Testis (tissue), 2 donors: ENCODE results near the gene KRTAP4-9.
"Not testable (repeated sequence)": the region's sequence is repeated elsewhere in the genome, so short reads cannot be mapped to it uniquely, and the experiment has no call there.

ENCODE experiments used
- CTCF ChIP-seq, 3 experiments: fragments of 450-650 bp in 2 of 3; fragments of 200-600 bp in 1 of 3; sonication (generic) in 1 of 3; IDR thresholded peaks; one replicate each; pipeline ENCODE4 v1.5.1; 2016 to 2019; ENCODE audit warnings: antibody characterized with exemption in 3 of 3, mild to moderate bottlenecking in 2 of 3, moderate library complexity in 1 of 3
- POLR2A ChIP-seq: fragments of 450-650 bp; IDR thresholded peaks from one replicate; pipeline ENCODE4 v1.6.1; 2017; ENCODE audit warnings: antibody characterized with exemption, mild to moderate bottlenecking, moderate library complexity

- not testable (repeated sequence) for TF ChIP-seq CTCF (IDR thresholded peaks at IDR 0.05); POLR2A
Measured at GRCh38 chr17:41065016-41065689, 40.0 kb upstream of the KRTAP4-9 start.
